Trophoblast cell (in vitro differentiated cells and primary cell): ENCODE data around the gene ZNF423.

ENCODE experiments used
- DNase-seq, 2 donors: peaks; one replicate each; pipeline ENCODE4 v3.0.0-alpha.2; 2016
- H2AFZ ChIP-seq: 2 replicates; pipeline ENCODE4 v1.6.1; 2013; ENCODE audit warnings: low read length, moderate library complexity, mild to moderate bottlenecking; ENCODE audit not compliant: insufficient read depth, poor library complexity
- H2AK5ac ChIP-seq: 2 replicates; pipeline ENCODE4 v1.6.1; 2013; ENCODE audit warnings: mild to moderate bottlenecking, low read length
- H2BK120ac ChIP-seq: 2 replicates; pipeline ENCODE4 v1.6.1; 2013; ENCODE audit warnings: low read length, mild to moderate bottlenecking, moderate library complexity; ENCODE audit not compliant: insufficient read depth, poor library complexity
- H2BK12ac ChIP-seq: 2 replicates; pipeline ENCODE4 v1.6.1; 2013; ENCODE audit warnings: mild to moderate bottlenecking, low read length, moderate library complexity
- H2BK5ac ChIP-seq: 2 replicates; pipeline ENCODE4 v1.6.1; 2013; ENCODE audit warnings: low read length, low read depth, moderate library complexity, mild to moderate bottlenecking; ENCODE audit not compliant: poor library complexity
- H3K14ac ChIP-seq: 2 replicates; pipeline ENCODE4 v1.6.1; 2013; ENCODE audit warnings: mild to moderate bottlenecking, low read length
- H3K18ac ChIP-seq: 2 replicates; pipeline ENCODE4 v1.6.1; 2013; ENCODE audit warnings: mild to moderate bottlenecking, low read length
- H3K23ac ChIP-seq: 2 replicates; pipeline ENCODE4 v1.6.1; 2013; ENCODE audit warnings: low read length
- H3K27ac ChIP-seq: 2 replicates; pipeline ENCODE4 v1.5.1; 2013; ENCODE audit warnings: low read depth, mild to moderate bottlenecking, inconsistent platforms, low read length, moderate library complexity
- H3K27me3 ChIP-seq: 2 replicates; pipeline ENCODE4 v1.6.1; 2013; ENCODE audit warnings: inconsistent platforms, mild to moderate bottlenecking, low read length, moderate library complexity; ENCODE audit not compliant: insufficient read depth
- H3K36me3 ChIP-seq, 2 experiments: 1 replicate in 1 of 2; 2 replicates in 1 of 2; pipeline ENCODE4 v1.6.1; 2013; ENCODE audit warnings: low read length in 2 of 2, mild to moderate bottlenecking in 2 of 2, moderate library complexity in 1 of 2; ENCODE audit not compliant: insufficient read depth in 2 of 2, control insufficient read depth in 1 of 2
- H3K4ac ChIP-seq: 2 replicates; pipeline ENCODE4 v1.6.1; 2013; ENCODE audit warnings: low read depth, mild to moderate bottlenecking, low read length, moderate library complexity
- H3K4me1 ChIP-seq, 2 experiments: 1 replicate in 1 of 2; 2 replicates in 1 of 2; pipeline ENCODE4 v1.6.1; 2013; ENCODE audit warnings: low read length in 2 of 2, mild to moderate bottlenecking in 2 of 2, moderate library complexity in 1 of 2; ENCODE audit not compliant: insufficient read depth in 2 of 2, control insufficient read depth in 1 of 2
- H3K4me2 ChIP-seq: 2 replicates; pipeline ENCODE4 v1.6.1; 2013; ENCODE audit warnings: inconsistent platforms, mild to moderate bottlenecking, low read length, moderate library complexity
- H3K4me3 ChIP-seq: 2 replicates; pipeline ENCODE4 v1.5.1; 2013; ENCODE audit warnings: mild to moderate bottlenecking, low read depth, low read length, inconsistent platforms
- H3K79me1 ChIP-seq: one replicate; pipeline ENCODE4 v1.6.1; 2013; ENCODE audit warnings: low read length
- H3K79me2 ChIP-seq: 2 replicates; pipeline ENCODE4 v1.6.1; 2013; ENCODE audit warnings: low read length, mild to moderate bottlenecking; ENCODE audit not compliant: control insufficient read depth, insufficient read depth, poor library complexity
- H3K9ac ChIP-seq: 2 replicates; pipeline ENCODE4 v1.6.1; 2013; ENCODE audit warnings: mild to moderate bottlenecking, low read length
- H3K9me3 ChIP-seq: 2 replicates; pipeline ENCODE4 v1.6.1; 2013; ENCODE audit warnings: low read depth, mild to moderate bottlenecking, control low read depth, inconsistent platforms, low read length; ENCODE audit not compliant: insufficient read depth
- H4K12ac ChIP-seq: 2 replicates; pipeline ENCODE4 v1.6.1; 2013; ENCODE audit warnings: low read depth, mild to moderate bottlenecking, low read length, moderate library complexity
- H4K8ac ChIP-seq: 2 replicates; pipeline ENCODE4 v1.6.1; 2013; ENCODE audit warnings: low read depth, mild to moderate bottlenecking, low read length, moderate library complexity
- H4K91ac ChIP-seq: one replicate; pipeline ENCODE4 v1.6.1; 2013; ENCODE audit warnings: low read depth, mild to moderate bottlenecking, low read length, moderate library complexity
- WGBS: extraction: QIAGEN DNeasy Blood & Tissue Kit; methylation state at CpG from one replicate; pipeline ENCODE4 v1.1.7; 2013; ENCODE audit warnings: missing lambda C conversion rate; ENCODE audit not compliant: insufficient read length, insufficient coverage; ENCODE audit errors: extremely low coverage; 5-methylcytosine and 5-hydroxymethylcytosine counted together

Gene ZNF423

GRCh38 chr16:49458656-49459445 lies 397.1 kb downstream of the ZNF423 start:
- H2BK12ac ChIP-seq, result no peak overlapping the region
- no peak overlapping the region for H3K23ac ChIP-seq
- H3K79me1 ChIP-seq, result no peaks in the 10 kb centered on the region
- H3K18ac ChIP-seq, result no peak overlapping the region
- H2AFZ ChIP-seq, result no peak overlapping the region
- no peak overlapping the region for H3K4me2 ChIP-seq
- H3K27me3 ChIP-seq, result no peaks in the 10 kb centered on the region
- no peak overlapping the region for H2BK5ac ChIP-seq
- H3K9me3 ChIP-seq, result peaks cover 11% of the 10 kb centered on the region
- DNase-seq, result no peak
- no peak overlapping the region for H3K4me3 ChIP-seq
- H3K27ac ChIP-seq, result no peak overlapping the region
- no peak overlapping the region for H4K8ac ChIP-seq
- no peak overlapping the region for H3K4ac ChIP-seq
- H4K91ac ChIP-seq, result no peak overlapping the region
- no peak overlapping the region for H3K14ac ChIP-seq
- H3K4me1 ChIP-seq, result no peaks in the 10 kb centered on the region
- no peak overlapping the region for H3K9ac ChIP-seq
- H2AK5ac ChIP-seq, result no peak overlapping the region
- no peaks in the 10 kb centered on the region for H3K36me3 ChIP-seq
- no peak overlapping the region for H4K12ac ChIP-seq
- no CpG with 5 or more reads among the region's 5 CpGs for WGBS
- no peaks in the 10 kb centered on the region for H3K79me2 ChIP-seq
- H2BK120ac ChIP-seq, result no peak overlapping the region

GRCh38 chr16:49458243-49458642 lies 397.7 kb downstream of the ZNF423 start:
- H3K36me3 ChIP-seq, result no peaks in the 10 kb centered on the region
- no peak overlapping the region for H3K23ac ChIP-seq

GRCh38 chr16:49457196-49457595 lies 398.7 kb downstream of the ZNF423 start:
- no peak overlapping the region for H3K14ac ChIP-seq
- no peak overlapping the region for H3K27ac ChIP-seq
- no peak overlapping the region for H2BK120ac ChIP-seq
- no peak overlapping the region for H3K4ac ChIP-seq
- no peak overlapping the region for H4K8ac ChIP-seq
- H3K18ac ChIP-seq, result no peak overlapping the region
- H4K91ac ChIP-seq, result no peak overlapping the region
- no peak overlapping the region for H2BK5ac ChIP-seq
- no peaks in the 10 kb centered on the region for H3K79me1 ChIP-seq
- no peak overlapping the region for H3K4me3 ChIP-seq
- no peak overlapping the region for H2AK5ac ChIP-seq
- H3K4me2 ChIP-seq, result no peak overlapping the region
- no peaks in the 10 kb centered on the region for H3K4me1 ChIP-seq
- H3K23ac ChIP-seq, result no peak overlapping the region
- H2AFZ ChIP-seq, result no peak overlapping the region
- H3K79me2 ChIP-seq, result no peaks in the 10 kb centered on the region
- no peaks in the 10 kb centered on the region for H3K27me3 ChIP-seq
- H3K9me3 ChIP-seq, result peaks cover 11% of the 10 kb centered on the region
- no peak overlapping the region for H3K9ac ChIP-seq
- no peak for DNase-seq
- no peaks in the 10 kb centered on the region for H3K36me3 ChIP-seq
- WGBS, result no CpG with 5 or more reads among the region's 7 CpGs
- H2BK12ac ChIP-seq, result no peak overlapping the region
- no peak overlapping the region for H4K12ac ChIP-seq

More at GRCh38 chr16:49458243-49458642, 397.7 kb downstream of the ZNF423 start:
- no peak overlapping the region for H2BK5ac ChIP-seq
- H3K27ac ChIP-seq, result no peak overlapping the region
- no peak overlapping the region for H3K4me2 ChIP-seq
- no peak overlapping the region for H3K4me3 ChIP-seq
- H2BK12ac ChIP-seq, result no peak overlapping the region
- H3K4ac ChIP-seq, result no peak overlapping the region
- H3K79me2 ChIP-seq, result no peaks in the 10 kb centered on the region
- H3K27me3 ChIP-seq, result no peaks in the 10 kb centered on the region
- H3K18ac ChIP-seq, result no peak overlapping the region
- no peak overlapping the region for H2AK5ac ChIP-seq
- no peaks in the 10 kb centered on the region for H3K79me1 ChIP-seq
- no peak overlapping the region for H3K9ac ChIP-seq
- WGBS, result no CpG with 5 or more reads among the region's 6 CpGs
- H2AFZ ChIP-seq, result no peak overlapping the region
- no peak overlapping the region for H4K91ac ChIP-seq
- no peak for DNase-seq
- no peak overlapping the region for H3K14ac ChIP-seq
- H3K9me3 ChIP-seq, result peaks cover 11% of the 10 kb centered on the region
- no peak overlapping the region for H4K8ac ChIP-seq
- H2BK120ac ChIP-seq, result no peak overlapping the region
- H4K12ac ChIP-seq, result no peak overlapping the region
- H3K4me1 ChIP-seq, result no peaks in the 10 kb centered on the region

GRCh38 chr16:49456763-49457162 lies 399.1 kb downstream of the ZNF423 start:
- Histone ChIP-seq H3K23ac (no peak overlapping the region), H3K4me1 (no peaks in the 10 kb centered on the region), H3K9me3 (peaks cover 11% of the 10 kb centered on the region), H3K9ac (no peak overlapping the region), H3K79me1 (no peaks in the 10 kb centered on the region), H3K79me2 (no peaks in the 10 kb centered on the region), H3K18ac (no peak overlapping the region), H3K36me3 (no peaks in the 10 kb centered on the region), H3K4me2 (no peak overlapping the region), H2AFZ (no peak overlapping the region), H2BK120ac (no peak overlapping the region), H3K27me3 (no peaks in the 10 kb centered on the region), H2BK5ac (no peak overlapping the region), H4K91ac (no peak overlapping the region), H2AK5ac (no peak overlapping the region), H3K4ac (no peak overlapping the region), H3K4me3 (no peak overlapping the region), H3K27ac (no peak overlapping the region), H3K14ac (no peak overlapping the region), H2BK12ac (no peak overlapping the region), H4K12ac (no peak overlapping the region), H4K8ac (no peak overlapping the region)
- WGBS, result no CpG with 5 or more reads among the region's 10 CpGs
- DNase-seq, result no peak
